ENCODE data around the gene DUT.

DNA sequence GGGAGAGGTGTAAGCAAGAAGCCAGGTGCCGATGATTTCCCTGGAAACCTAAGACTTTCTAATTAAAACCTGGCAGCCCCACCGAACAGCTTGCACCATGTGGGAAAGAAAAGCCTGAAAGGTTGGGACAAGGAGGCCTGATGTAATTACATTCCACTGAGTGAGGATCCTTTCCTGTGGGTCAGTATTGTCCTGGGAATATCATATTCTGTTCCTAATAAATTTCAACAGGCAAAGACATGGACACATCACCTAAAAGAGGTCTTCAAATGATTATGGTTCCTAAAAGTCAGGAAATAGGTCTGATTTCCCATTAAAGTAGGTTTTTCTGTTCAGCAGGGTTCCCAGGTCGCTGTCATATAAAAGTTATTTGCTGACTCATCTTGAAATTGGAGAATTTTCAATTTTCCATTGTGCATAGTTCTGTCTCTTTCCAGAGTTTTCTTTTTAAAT lies 58.5 kb downstream of the DUT start:
- no peak for TF ChIP-seq FOXA1 (IDR thresholded peaks at IDR 0.05)
- TF ChIP-seq LEF1 (IDR thresholded peaks at IDR 0.05; ENCODE audit: borderline replicate concordance): no peak
- no peak for TF ChIP-seq TARDBP (IDR thresholded peaks at IDR 0.05)
- no peak for TF ChIP-seq BHLHE40 (IDR thresholded peaks at IDR 0.05; ENCODE audit: borderline replicate concordance)
- no peak for TF ChIP-seq FOXK2 (IDR thresholded peaks at IDR 0.05)
- no peak for TF ChIP-seq SUZ12 (IDR thresholded peaks at IDR 0.05)
- TF ChIP-seq ARNT (IDR thresholded peaks at IDR 0.05): no peak
- TF ChIP-seq CTBP1 (IDR thresholded peaks at IDR 0.05; ENCODE audit: borderline replicate concordance): no peak
